ENCODE data around the gene MRPL24. TPM values are rescaled to one million over a fixed set of nuclear protein-coding genes. Genes with fewer than 3 reads are reported as not detected.

The MRPL24 gene
- total RNA-seq, 2 experiments from 2014 or later = 84.2 to 93.6 TPM

DNA sequence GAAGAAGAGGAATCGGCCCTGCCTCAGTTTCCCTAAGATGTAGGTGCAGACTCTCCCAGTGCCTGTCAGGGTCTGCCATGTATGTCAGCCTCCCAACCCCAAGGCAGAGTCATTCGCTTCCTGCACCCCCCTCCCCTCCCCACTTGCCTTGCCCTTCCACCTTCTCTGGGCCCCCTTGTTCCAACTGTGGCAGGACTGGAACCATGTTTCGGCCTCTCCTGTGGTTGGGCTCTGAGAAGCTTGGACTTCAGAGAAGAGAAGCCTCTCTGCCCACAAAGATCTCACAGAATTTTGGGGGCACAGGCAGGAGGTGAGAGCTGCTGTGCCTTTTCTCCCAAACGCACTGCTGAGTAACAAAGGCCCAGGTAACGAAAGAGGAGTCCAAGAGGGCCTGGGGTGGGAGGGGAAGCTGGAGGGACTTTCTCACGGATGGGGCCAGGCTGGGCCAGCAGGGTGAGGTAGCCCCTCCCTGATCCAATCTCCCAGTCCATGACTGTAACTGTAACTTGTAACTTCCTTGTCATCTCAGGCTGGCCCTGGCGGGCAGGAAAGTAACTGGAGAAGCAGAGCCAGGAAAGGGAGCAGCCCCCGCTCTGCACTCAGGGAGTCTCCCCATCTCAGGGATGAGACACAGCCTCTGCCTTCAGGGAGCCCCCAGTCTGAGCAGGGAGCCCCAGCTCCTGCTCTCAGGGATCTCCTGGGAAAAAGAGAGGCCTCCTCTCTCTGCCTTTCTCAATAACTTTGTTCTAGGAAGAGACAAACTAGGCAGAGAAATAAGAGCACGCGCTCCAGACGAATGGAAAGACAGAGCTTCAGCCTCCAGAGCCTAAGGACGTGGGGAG is 46.8 kb downstream of the MRPL24 start:
- Mint-ChIP-seq H3K27me3 (peaks cover 53% of the 10 kb centered on the region), H3K9me3 (no peaks in the 10 kb centered on the region), H3K4me1 (ENCODE audit: low read depth) (peaks cover 23% of the 10 kb centered on the region), H3K4me3 (no peak overlapping the region), H3K36me3 (ENCODE audit: low read depth) (no peaks in the 10 kb centered on the region), H3K27ac (no peak overlapping the region)
- ChIA-PET CTCF (interaction anchor here (0.8 to 13.3 kb wide), 5 partner anchors 9 to 70 kb away, joined by 3 to 396 read pairs (median 5); partner anchors contain the start of genes CRABP2, ISG20L2 and METTL25B), POLR2A (interaction anchor here (0.7 to 1.1 kb wide), 2 partner anchors 10 to 12 kb away, joined by 3 to 7 read pairs; no protein-coding TSS in a partner anchor)
- no peak for ATAC-seq
- no peak for DNase-seq
- TF ChIP-seq, protein P1, sequence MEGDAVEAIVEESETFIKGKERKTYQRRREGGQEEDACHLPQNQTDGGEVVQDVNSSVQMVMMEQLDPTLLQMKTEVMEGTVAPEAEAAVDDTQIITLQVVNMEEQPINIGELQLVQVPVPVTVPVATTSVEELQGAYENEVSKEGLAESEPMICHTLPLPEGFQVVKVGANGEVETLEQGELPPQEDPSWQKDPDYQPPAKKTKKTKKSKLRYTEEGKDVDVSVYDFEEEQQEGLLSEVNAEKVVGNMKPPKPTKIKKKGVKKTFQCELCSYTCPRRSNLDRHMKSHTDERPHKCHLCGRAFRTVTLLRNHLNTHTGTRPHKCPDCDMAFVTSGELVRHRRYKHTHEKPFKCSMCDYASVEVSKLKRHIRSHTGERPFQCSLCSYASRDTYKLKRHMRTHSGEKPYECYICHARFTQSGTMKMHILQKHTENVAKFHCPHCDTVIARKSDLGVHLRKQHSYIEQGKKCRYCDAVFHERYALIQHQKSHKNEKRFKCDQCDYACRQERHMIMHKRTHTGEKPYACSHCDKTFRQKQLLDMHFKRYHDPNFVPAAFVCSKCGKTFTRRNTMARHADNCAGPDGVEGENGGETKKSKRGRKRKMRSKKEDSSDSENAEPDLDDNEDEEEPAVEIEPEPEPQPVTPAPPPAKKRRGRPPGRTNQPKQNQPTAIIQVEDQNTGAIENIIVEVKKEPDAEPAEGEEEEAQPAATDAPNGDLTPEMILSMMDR (IDR thresholded peaks at IDR 0.05) = no peak
- intact Hi-C loops (cut with micrococcal nuclease) = no loop called here

DNA sequence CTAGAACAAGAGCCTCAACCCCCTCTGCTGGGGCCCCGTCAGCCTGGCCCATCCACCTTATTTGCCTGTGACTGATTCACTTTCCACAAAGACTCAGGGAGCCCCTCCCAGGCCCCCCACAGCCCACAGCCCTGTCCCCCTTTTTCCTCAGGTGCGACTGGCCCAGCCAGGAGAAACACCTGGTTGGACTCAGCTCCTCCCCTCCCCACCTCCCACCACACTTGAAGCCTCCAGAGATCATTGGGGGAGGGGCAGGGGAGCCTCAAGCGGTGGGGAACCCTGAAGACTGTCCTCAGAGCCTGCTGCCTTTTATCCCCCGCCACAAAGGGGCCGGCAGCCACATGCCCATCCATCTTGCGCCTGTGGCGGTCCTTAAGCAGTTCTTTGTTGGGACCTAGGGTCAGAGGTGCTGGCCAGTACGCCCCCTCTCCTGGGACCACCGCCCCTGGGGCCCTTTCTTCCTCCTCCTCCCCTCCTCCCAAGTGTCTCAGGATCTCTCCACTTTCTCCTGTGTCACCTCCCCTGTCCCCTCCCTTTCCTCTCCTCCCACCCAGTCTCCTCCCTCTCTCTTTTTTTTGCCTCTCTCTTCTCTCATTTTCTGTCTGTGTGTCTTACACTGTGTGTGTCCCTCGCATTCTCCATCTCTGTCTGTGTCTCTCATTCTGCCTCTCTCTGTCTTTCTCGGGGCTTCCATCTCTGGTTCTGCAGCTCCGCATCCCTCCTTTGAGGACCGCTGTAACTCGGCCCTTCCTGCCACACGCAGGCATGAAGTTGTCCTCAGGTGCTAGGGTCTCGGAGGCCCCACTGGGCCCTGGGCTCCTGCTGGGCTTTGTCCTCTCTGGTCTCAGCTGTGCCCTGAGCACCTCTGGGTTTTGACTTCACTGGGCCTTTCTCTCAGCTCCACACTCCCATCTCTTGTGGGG is 47.7 kb downstream of the MRPL24 start:
- POLR2A ChIA-PET = interaction anchor here (1.1 kb wide), 1 partner anchor 13 kb away, joined by 3 read pairs; no protein-coding TSS in a partner anchor
- Mint-ChIP-seq H3K9me3 (no peaks in the 10 kb centered on the region), H3K27ac (no peak overlapping the region)

DNA sequence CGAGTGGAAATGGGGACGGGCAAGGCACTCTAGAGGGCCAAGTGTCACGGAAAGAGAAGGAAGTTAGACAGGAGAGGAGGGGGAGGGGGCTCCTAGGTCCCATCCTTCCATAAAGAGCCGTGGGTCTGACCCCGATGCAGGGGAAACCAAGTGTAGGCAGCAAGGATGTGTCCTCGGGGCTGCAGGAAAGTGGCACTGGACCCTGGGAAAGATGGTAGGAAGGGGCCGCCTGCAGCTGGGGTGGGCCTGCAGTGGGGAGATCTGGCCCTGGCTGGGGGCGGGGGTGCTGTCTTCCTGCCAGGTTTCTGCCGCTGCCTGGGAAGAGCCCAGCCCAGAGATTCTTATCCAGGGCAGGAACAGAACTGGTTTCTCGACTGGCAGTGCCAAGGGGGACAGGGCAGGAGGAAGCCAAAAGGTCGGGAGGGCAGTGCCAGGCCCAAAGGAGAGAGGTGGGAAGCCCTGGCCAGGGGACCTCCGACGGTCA is 48.4 kb downstream of the MRPL24 start:
- no peaks in the 10 kb centered on the region for H3K9me3 Mint-ChIP-seq
- peaks cover 23% of the 10 kb centered on the region for H3K4me1 Mint-ChIP-seq (ENCODE audit: low read depth)
- DNase-seq (no peak), ATAC-seq (no peak)
- ChIA-PET CTCF (interaction anchor here (1.1 to 13.3 kb wide), 7 partner anchors 10 to 199 kb away, joined by 3 to 396 read pairs (median 48); partner anchors contain the start of genes CRABP2, INSRR, ISG20L2 and METTL25B), POLR2A (interaction anchor here (1.1 to 2.4 kb wide), 3 partner anchors 13 to 33 kb away, joined by 3 to 12 read pairs (median 4); partner anchors contain the start of gene CRABP2)
- H3K27ac Mint-ChIP-seq = no peak overlapping the region
- intact Hi-C loops (cut with micrococcal nuclease) = no loop called here
- H3K36me3 Mint-ChIP-seq (ENCODE audit: low read depth) = no peaks in the 10 kb centered on the region
- TF ChIP-seq, protein P1 (IDR thresholded peaks at IDR 0.05) = no peak
- no peak overlapping the region for H3K4me3 Mint-ChIP-seq
- H3K27me3 Mint-ChIP-seq = peaks cover 60% of the 10 kb centered on the region

More for the DNA sequence above, 47.7 kb downstream of the MRPL24 start:
- Mint-ChIP-seq H3K4me1 (ENCODE audit: low read depth) (peaks cover 23% of the 10 kb centered on the region), H3K4me3 (no peak overlapping the region), H3K36me3 (ENCODE audit: low read depth) (no peaks in the 10 kb centered on the region), H3K27me3 (peaks cover 61% of the 10 kb centered on the region)
- peak; percentile 41 for DNase-seq
- no peak for ATAC-seq
- CTCF ChIA-PET = interaction anchor here (1.1 to 13.3 kb wide), 4 partner anchors 10 to 166 kb away, joined by 3 to 396 read pairs (median 138); partner anchors contain the start of genes CRABP2, INSRR, ISG20L2 and METTL25B
- TF ChIP-seq, protein P1 (IDR thresholded peaks at IDR 0.05) = no peak
- intact Hi-C loops (cut with micrococcal nuclease) = no loop called here

DNA sequence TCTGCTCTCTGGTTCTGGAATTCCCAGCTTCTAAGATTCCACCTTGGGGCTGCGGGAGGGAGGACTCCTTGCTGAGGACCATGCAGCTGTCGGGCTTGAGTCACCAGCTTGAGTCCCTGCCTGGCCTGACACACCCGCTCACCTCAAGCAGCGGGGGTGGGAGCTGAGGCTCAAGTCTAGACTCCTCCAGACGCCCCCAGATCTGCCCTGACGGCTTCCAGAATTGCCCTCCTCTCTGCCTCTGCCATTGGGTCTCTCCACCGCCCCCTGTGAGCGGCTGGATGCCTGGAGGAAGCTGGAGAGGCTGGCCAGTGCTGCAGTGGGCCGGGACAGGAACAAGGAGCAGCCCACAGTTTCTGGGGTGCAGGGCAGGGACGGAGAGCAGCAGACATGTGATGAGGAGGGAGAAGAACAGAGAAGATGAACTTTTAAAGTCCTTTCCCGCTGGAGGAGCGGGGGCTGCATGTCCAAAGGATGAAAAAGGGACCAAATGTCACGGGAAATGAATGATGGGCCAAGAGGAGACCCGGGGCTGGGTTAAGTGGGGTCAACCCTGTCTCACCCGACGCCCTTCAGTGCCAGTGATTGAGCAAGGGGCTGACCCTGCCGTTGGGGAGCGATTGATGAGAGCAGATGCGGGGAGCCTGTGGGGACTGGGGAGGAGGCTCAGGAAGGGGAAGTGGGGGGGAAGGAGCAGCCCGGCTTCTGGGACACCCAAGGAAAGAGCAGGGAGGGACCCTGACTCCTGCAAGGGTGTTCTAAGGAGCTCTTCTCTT is 49.0 kb downstream of the MRPL24 start:
- ChIA-PET CTCF (interaction anchor here (1.1 to 13.3 kb wide), 11 partner anchors 9 to 236 kb away, joined by 3 to 396 read pairs (median 48); partner anchors contain the start of genes CRABP2, INSRR, ISG20L2 and METTL25B), POLR2A (interaction anchor here (1.1 to 2.4 kb wide), 3 partner anchors 14 to 34 kb away, joined by 3 to 12 read pairs (median 4); partner anchors contain the start of gene CRABP2)
- H3K36me3 Mint-ChIP-seq (ENCODE audit: low read depth) = no peaks in the 10 kb centered on the region
- intact Hi-C loops (cut with micrococcal nuclease) = no loop called here
- H3K27me3 Mint-ChIP-seq = peaks cover 57% of the 10 kb centered on the region
- H3K4me1 Mint-ChIP-seq (ENCODE audit: low read depth) = peaks cover 23% of the 10 kb centered on the region
- H3K4me3 Mint-ChIP-seq = no peak overlapping the region
- TF ChIP-seq, protein P1 (IDR thresholded peaks at IDR 0.05) = no peak
- no peak for ATAC-seq
- no peaks in the 10 kb centered on the region for H3K9me3 Mint-ChIP-seq
- no peak overlapping the region for H3K27ac Mint-ChIP-seq
- DNase-seq = no peak

All from activated CD8-positive, alpha-beta T cell treated with anti-CD3 and anti-CD28 coated beads for 36 hours (primary cell).